ENCODE data around the gene SNRPB. TPM values are rescaled to one million over a fixed set of nuclear protein-coding genes. Genes with fewer than 3 reads are reported as not detected.
A peak's percentile ranks its signal among the peaks of the same experiment; 100 is the strongest.

Gene SNRPB
- total RNA-seq = 100 to 1,000 TPM in 1 of 6 experiments, 10 to 100 TPM in 5; 25.4 to 105 (median 48.1) TPM
- long read RNA-seq, transcript SNRPB-201 (7 exons, 1,154 nt) = major isoform, 9 of 13 reads
- long read RNA-seq, partial matches to known transcripts = 1 of 13 reads
- long read RNA-seq, other reads (novel, unspliced or antisense) = 0 of 13 reads

DNA sequence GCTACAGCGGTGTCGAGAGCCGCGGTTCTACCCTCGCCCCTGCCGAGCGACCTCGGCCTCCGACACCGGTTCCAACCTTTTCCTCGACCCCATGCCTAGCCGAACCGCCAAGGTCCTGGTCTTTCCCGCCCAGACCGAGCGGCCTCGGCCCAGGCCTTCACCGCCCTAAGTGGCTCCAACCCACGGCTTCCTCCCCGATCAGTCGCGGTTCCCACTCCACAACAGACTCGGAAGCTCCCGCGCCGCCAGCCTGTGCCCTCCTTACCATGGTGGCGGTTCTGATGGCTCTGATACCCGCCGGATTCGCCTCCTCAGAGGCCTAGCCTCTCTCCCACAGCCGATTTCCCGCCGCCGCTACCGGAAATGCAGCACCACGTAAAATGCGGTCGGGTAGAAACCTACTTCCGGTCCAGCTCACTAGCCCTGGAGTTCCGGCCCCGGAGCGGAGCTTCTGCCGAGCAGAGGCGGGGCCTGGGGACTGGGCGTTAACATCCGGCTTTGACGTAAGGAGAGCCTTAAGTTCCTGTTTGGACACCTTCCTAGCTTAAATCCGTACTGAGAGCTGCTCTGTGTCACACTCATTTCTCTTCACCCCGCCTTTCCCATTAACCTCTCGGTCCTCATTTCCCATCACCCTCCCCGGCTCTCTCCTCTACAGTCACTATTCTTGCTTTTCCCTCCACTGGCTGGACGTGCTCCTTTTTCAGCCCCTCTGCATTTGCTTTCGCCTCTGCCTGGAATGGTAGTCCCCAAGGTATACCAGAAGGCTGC is at the start of gene SNRPB:
Gene SNRPB, minus strand, starts transcription at position 367 of the 771 bp plus-strand sequence. Its CDS starts 99 bp downstream, at position 268.
- H3K4me3 ChIP-seq = peak within 1 kb of the TSS; percentile 82 to 93 (median 89)
- TF ChIP-seq, protein P1, sequence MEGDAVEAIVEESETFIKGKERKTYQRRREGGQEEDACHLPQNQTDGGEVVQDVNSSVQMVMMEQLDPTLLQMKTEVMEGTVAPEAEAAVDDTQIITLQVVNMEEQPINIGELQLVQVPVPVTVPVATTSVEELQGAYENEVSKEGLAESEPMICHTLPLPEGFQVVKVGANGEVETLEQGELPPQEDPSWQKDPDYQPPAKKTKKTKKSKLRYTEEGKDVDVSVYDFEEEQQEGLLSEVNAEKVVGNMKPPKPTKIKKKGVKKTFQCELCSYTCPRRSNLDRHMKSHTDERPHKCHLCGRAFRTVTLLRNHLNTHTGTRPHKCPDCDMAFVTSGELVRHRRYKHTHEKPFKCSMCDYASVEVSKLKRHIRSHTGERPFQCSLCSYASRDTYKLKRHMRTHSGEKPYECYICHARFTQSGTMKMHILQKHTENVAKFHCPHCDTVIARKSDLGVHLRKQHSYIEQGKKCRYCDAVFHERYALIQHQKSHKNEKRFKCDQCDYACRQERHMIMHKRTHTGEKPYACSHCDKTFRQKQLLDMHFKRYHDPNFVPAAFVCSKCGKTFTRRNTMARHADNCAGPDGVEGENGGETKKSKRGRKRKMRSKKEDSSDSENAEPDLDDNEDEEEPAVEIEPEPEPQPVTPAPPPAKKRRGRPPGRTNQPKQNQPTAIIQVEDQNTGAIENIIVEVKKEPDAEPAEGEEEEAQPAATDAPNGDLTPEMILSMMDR (IDR thresholded peaks at IDR 0.05) = no peak
- TF ChIP-seq POLR2A (IDR thresholded peaks at IDR 0.05) = peak; percentile 95
- peaks cover 0 to 20% (median 13%) of the 10 kb centered on the region in 4 donors for H3K36me3 ChIP-seq
- no peaks in the 10 kb centered on the region for H3K27me3 ChIP-seq
- H3K27ac ChIP-seq = peak within 1 kb of the TSS; percentile 80 to 94 (median 93)
- under 1% methylated on average over 41 of the region's 53 CpGs for WGBS (ENCODE audit: insufficient coverage, low coverage, low lambda C conversion rate, missing lambda C conversion rate)
- intact Hi-C loops (cut with DNase I) = no loop called here
- peaks cover 0 to 15% (median 6%) of the 10 kb centered on the region in 4 donors for H3K4me1 ChIP-seq
- peak; percentile 97 to 99 (median 98) for ATAC-seq
- DNase-seq = peak; percentile 97 to 98 (median 98)
- no peaks in the 10 kb centered on the region for H3K9me3 ChIP-seq

DNA sequence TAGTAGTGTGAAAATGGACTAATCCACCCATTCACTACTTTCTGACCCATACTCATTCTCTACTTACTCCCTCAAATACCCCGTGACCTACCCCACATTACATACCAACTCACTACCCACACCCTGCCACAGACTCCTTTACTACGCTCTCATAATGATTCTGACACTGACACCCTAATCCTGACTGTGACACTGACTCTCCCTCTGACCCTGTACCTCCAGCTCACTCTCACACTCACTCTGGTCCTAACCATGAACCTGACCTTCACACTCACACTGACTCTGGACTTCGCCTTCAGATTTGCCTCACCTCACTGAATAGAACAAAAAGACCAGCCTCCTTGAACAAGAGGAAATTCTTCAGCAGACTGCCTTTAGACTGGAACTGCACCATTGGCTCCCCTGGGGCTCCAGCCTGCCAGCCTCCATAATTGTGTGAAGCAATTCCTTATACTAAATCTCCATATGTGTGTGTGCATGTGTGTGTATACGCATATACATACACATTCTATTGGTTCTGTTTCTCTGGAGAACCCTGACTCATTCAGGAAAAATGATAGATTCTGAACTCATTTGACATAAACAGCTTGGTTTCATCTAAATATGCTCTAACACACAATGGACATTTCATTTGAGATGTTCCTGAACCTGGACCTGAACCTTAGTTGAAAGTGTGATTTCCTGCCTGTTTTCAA is 48.7 kb upstream of the SNRPB start:
- Histone ChIP-seq H3K27ac (no peak overlapping the region), H3K36me3 (no peaks in the 10 kb centered on the region), H3K27me3 (no peaks in the 10 kb centered on the region), H3K4me1 (no peaks in the 10 kb centered on the region), H3K9me3 (no peaks in the 10 kb centered on the region), H3K4me3 (no peak overlapping the region)
- no peak for ATAC-seq
- WGBS (ENCODE audit: insufficient coverage, low coverage, low lambda C conversion rate, missing lambda C conversion rate) = 96% methylated on average over 3 of the region's 4 CpGs
- no peak for DNase-seq
- intact Hi-C loops (cut with DNase I) = no loop called here
- TF ChIP-seq, protein P1 (IDR thresholded peaks at IDR 0.05) = no peak
- no peak for TF ChIP-seq POLR2A (IDR thresholded peaks at IDR 0.05)

DNA sequence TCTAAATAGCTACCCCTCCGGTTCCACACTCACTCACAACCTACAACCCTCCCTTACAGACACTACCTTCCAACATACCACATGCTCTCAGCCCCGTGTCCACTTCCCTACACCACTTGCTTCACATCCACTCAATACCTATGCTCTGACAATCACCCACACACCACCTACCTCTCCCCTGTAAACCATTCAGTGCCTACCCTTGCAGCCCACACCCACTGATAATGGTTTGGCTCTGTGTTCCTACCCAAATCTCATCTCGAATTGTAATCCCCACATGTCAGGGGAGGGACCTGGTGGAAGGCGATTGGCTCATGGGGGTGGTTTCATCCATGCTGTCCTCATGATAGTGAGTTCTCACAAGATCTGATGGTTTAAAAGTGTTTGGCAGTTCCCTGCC is 48.0 kb upstream of the SNRPB start:
- Histone ChIP-seq H3K4me1 (no peaks in the 10 kb centered on the region), H3K27me3 (no peaks in the 10 kb centered on the region), H3K27ac (no peak overlapping the region), H3K4me3 (no peak overlapping the region), H3K9me3 (no peaks in the 10 kb centered on the region), H3K36me3 (no peaks in the 10 kb centered on the region)
- ATAC-seq (no peak), DNase-seq (no peak)
- intact Hi-C loops (cut with DNase I) = no loop called here
- WGBS (ENCODE audit: insufficient coverage, low coverage, low lambda C conversion rate, missing lambda C conversion rate) = 78% methylated on average over 4 of the region's 4 CpGs
- no peak for TF ChIP-seq POLR2A (IDR thresholded peaks at IDR 0.05)
- TF ChIP-seq, protein P1 (IDR thresholded peaks at IDR 0.05) = no peak

DNA sequence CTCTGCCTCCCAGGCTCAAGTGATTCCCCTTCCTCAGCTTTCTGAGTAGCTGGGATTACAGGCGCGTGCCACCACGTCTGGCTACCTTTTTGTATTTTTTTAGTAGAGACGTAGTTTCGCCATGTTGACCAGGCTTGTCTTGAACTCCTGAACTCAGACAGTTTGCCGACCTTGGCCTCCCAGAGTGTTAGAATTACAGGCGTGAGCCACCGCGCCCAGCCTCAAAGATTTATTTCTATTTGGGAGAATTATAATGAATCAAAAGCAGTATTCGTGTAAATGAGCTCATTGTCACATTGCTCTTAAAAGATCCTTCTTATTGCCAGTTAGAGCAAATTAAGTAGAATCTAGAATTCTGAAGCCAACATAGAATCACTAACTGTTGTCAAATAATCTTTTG is 47.5 kb upstream of the SNRPB start:
- Histone ChIP-seq H3K4me3 (no peak overlapping the region), H3K36me3 (no peaks in the 10 kb centered on the region), H3K27me3 (no peaks in the 10 kb centered on the region), H3K27ac (no peak overlapping the region), H3K9me3 (no peaks in the 10 kb centered on the region), H3K4me1 (no peaks in the 10 kb centered on the region)
- 79% methylated on average over 8 of the region's 10 CpGs for WGBS (ENCODE audit: insufficient coverage, low coverage, low lambda C conversion rate, missing lambda C conversion rate)
- DNase-seq = no peak
- intact Hi-C loops (cut with DNase I) = no loop called here
- no peak for TF ChIP-seq POLR2A (IDR thresholded peaks at IDR 0.05)
- TF ChIP-seq, protein P1 (IDR thresholded peaks at IDR 0.05) = no peak
- no peak for ATAC-seq

All from right lobe of liver (tissue), 6 donors.